ENCODE data around the gene ATE1. TPM values are rescaled to one million over a fixed set of nuclear protein-coding genes. Genes with fewer than 3 reads are reported as not detected.

The ATE1 gene
- total RNA-seq, 4 donors from 2014 or later = 26.4 to 42.6 (median 30.1) TPM

DNA sequence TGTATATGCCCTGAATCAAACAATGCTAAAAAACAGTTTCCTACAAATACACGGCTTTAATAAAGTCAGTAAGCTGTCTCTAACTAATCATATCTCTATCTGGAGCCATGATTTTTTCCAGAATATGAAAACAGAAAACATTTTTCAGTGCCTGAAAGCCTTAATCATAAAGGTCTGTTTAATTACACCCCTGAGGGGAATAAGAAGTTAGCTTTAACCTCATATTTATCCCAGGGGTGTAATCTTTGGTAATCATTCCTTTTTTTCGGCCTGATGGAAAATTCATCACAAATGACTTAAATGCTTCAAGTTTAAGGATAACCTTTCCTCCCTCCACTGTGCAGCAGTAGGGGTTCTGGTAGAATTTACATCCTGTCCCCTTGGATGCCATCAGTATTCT is 124.2 kb downstream of the ATE1 start:
- no peak for TF ChIP-seq CTCF (IDR thresholded peaks at IDR 0.05; ENCODE audit: low read depth)

DNA sequence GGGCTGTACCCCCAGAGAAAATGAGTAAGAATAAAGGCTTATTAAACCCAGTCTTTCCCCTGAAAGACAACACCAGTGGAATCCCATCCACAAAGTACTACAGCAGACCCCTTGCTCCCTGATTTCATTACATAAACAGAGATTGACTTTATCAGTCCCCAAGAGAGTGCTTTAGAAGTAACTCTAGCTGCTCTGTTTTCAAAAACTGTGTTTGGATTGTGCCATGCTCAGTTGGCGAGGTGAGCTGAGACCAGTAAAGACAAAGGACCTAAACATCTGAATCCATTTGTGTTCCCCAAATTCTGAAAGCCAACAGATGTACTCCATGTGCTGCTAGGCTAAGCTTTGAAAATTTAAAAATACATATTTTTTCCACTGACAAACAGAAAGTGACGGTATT is 127.0 kb downstream of the ATE1 start:
- TF ChIP-seq CTCF (IDR thresholded peaks at IDR 0.05; ENCODE audit: low read depth) = no peak

- no peak for TF ChIP-seq CTCF (IDR thresholded peaks at IDR 0.05; ENCODE audit: low read depth)
Observed at GRCh38 chr10:121800146-121800545, 127.7 kb downstream of the ATE1 start.

GRCh38 chr10:121797490-121797889 is 130.3 kb downstream of the ATE1 start:
- TF ChIP-seq CTCF (IDR thresholded peaks at IDR 0.05; ENCODE audit: low read depth) = no peak

GRCh38 chr10:121796342-121796741 is 131.5 kb downstream of the ATE1 start:
- TF ChIP-seq CTCF (IDR thresholded peaks at IDR 0.05; ENCODE audit: low read depth) = no peak

DNA sequence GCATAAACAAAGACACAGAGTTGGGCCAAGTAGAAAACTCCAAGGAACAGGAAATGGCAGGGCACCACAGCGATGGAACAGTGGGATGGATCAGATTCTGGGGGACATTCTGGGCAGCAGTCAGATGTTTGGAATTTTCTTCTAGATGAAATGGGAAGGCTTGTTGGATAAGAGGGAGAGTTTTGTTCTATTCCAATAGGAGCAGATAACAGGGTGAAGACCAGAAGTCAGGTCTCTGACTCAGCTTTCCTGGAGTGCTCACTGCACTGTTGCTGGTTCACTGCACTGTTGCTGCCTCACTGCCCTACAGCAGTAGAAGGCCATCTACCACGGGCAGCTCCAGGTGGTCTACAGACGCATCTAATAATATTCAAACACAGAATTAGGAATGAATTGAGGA is 135.6 kb downstream of the ATE1 start:
- TF ChIP-seq CTCF (IDR thresholded peaks at IDR 0.05; ENCODE audit: low read depth) = no peak

DNA sequence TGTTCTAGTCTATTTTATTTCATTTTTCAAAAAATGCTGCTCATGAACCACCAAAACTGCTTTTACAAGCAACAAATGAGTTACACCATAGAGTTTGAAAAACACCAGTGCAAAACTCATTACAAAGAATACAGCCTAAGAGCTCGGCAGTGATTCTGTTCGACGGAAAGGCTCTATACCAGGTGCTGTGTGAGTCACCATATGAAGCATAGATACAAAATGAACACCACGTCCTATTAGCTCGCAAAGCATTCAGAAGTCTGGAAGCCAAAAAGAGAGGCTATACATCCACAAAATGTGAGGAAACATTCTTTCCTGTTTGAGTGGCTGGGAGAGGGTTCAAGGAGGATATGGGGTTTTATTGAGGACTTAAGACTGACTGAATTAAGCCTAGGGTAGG is 136.1 kb downstream of the ATE1 start:
- no peak for TF ChIP-seq CTCF (IDR thresholded peaks at IDR 0.05; ENCODE audit: low read depth)

Data from subcutaneous adipose tissue (tissue), 4 donors.